Activated CD8-positive, alpha-beta memory T cell treated with anti-CD3 and anti-CD28 coated beads for 4 hours (primary cell): ENCODE data around the gene KIFAP3.
A peak's percentile ranks its signal among the peaks of the same experiment; 100 is the strongest.
"Not testable (repeated sequence)": the region's sequence is repeated elsewhere in the genome, so short reads cannot be mapped to it uniquely, and the experiment has no call there.

ENCODE experiments used
- DNase-seq, 2 donors: peaks; one replicate each; pipeline ENCODE4 v3.0.0-alpha.2; 2020; ENCODE audit warnings: low read depth in 2 of 2

KIFAP3 gene

GRCh38 chr1:169924063-169924462 is 150.4 kb downstream of the KIFAP3 start:
- no peak for DNase-seq

- DNase-seq = no peak
These were observed 153.4 kb downstream of the KIFAP3 start for GRCh38 chr1:169921080-169921479.

- DNase-seq = no peak
These were observed 155.6 kb downstream of the KIFAP3 start for GRCh38 chr1:169918927-169919326.

- DNase-seq = not testable (repeated sequence)
These were observed 156.3 kb downstream of the KIFAP3 start for GRCh38 chr1:169918220-169918619.

- no peak for DNase-seq
These were observed 159.3 kb downstream of the KIFAP3 start for GRCh38 chr1:169915150-169915549.

GRCh38 chr1:169914531-169914930 is 160.0 kb downstream of the KIFAP3 start:
- no peak for DNase-seq

GRCh38 chr1:169909499-169909898 is 165.0 kb downstream of the KIFAP3 start:
- DNase-seq = no peak

GRCh38 chr1:169906938-169907337 is 167.6 kb downstream of the KIFAP3 start:
- DNase-seq = no peak

- DNase-seq = no peak
These were observed 169.7 kb downstream of the KIFAP3 start for GRCh38 chr1:169904834-169905233.

- no peak for DNase-seq
These were observed 171.7 kb downstream of the KIFAP3 start for GRCh38 chr1:169902751-169903150.

GRCh38 chr1:169901115-169901514 is 173.4 kb downstream of the KIFAP3 start:
- no peak for DNase-seq

GRCh38 chr1:169900571-169900970 is 173.9 kb downstream of the KIFAP3 start:
- no peak for DNase-seq

GRCh38 chr1:169899519-169900217 is 174.8 kb downstream of the KIFAP3 start:
- DNase-seq = no peak

GRCh38 chr1:169896013-169896412 is 178.5 kb downstream of the KIFAP3 start:
- no peak for DNase-seq

GRCh38 chr1:169894424-169895145 is 179.9 kb downstream of the KIFAP3 start:
- DNase-seq = no peak

GRCh38 chr1:169893645-169894423 is 180.7 kb downstream of the KIFAP3 start, which contains the start of gene SCYL3:
SCYL3 (minus strand) TSS chr1:169893896; CDS start chr1:169888840, 5,056 bp downstream.
- peak; percentile 73 to 87 for DNase-seq

- no peak for DNase-seq
These were observed 181.4 kb downstream of the KIFAP3 start for GRCh38 chr1:169892927-169893644.

- DNase-seq = no peak
These were observed 182.1 kb downstream of the KIFAP3 start for GRCh38 chr1:169892176-169892926.

- DNase-seq = no peak
These were observed 183.0 kb downstream of the KIFAP3 start for GRCh38 chr1:169891539-169891885.

GRCh38 chr1:169890761-169891538 is 183.5 kb downstream of the KIFAP3 start:
- peak in 1 of 2 donors; percentile 15 for DNase-seq
